ENCODE measurements around the gene GSN.

Gene GSN

GRCh38 chr9:121358751-121359150 lies 90.8 kb downstream of the GSN start:
- DNase-seq, result no peak

GRCh38 chr9:121359351-121360294 lies 91.7 kb downstream of the GSN start:
- DNase-seq, result no peak

- DNase-seq, result no peak
Observed at GRCh38 chr9:121360601-121361374, 92.8 kb downstream of the GSN start.

GRCh38 chr9:121362813-121363621 lies 95.1 kb downstream of the GSN start:
- DNase-seq, result no peak

GRCh38 chr9:121363622-121363961 lies 95.6 kb downstream of the GSN start:
- no peak for DNase-seq

- no peak for DNase-seq
Observed at GRCh38 chr9:121364077-121364476, 96.1 kb downstream of the GSN start.

GRCh38 chr9:121364886-121365285 lies 96.9 kb downstream of the GSN start:
- no peak for DNase-seq

- DNase-seq, result no peak
Observed at GRCh38 chr9:121365564-121365963, 97.6 kb downstream of the GSN start.

GRCh38 chr9:121366611-121367192 lies 98.7 kb downstream of the GSN start:
- no peak for DNase-seq

GRCh38 chr9:121367306-121368137 lies 99.6 kb downstream of the GSN start:
- no peak for DNase-seq

GRCh38 chr9:121368138-121368522 lies 100.2 kb downstream of the GSN start:
- no peak for DNase-seq

- no peak for DNase-seq
Observed at GRCh38 chr9:121368745-121369144, 100.8 kb downstream of the GSN start.

- DNase-seq, result peak; percentile 57
Observed at GRCh38 chr9:121369595-121370265, 101.8 kb downstream of the GSN start, which contains the start of gene STOM. Gene STOM (minus strand): TSS chr9:121370250. CDS start chr9:121370187, 63 bp downstream.

- no peak for DNase-seq
Observed at GRCh38 chr9:121371495-121372061, 103.6 kb downstream of the GSN start.

- no peak for DNase-seq
Observed at GRCh38 chr9:121372239-121373010, 104.5 kb downstream of the GSN start.

- no peak for DNase-seq
Observed at GRCh38 chr9:121373011-121373729, 105.2 kb downstream of the GSN start.

GRCh38 chr9:121376214-121376830 lies 108.4 kb downstream of the GSN start:
- DNase-seq, result no peak

- no peak for DNase-seq
Observed at GRCh38 chr9:121380846-121381245, 112.9 kb downstream of the GSN start.

Data from effector CD4-positive, alpha-beta T cell (primary cell).